Sigmoid colon (tissue), 7 donors: ENCODE data around the gene SLC7A8. TPM values are rescaled to one million over a fixed set of nuclear protein-coding genes. Genes with fewer than 3 reads are reported as not detected.

Experiments
- DNase-seq: peaks from one replicate; pipeline ENCODE4 v3.0.0-alpha.2; 2019
- H3K27ac ChIP-seq, 4 donors: fragments of 200-600 bp; sonication (generic); one replicate each; pipeline ENCODE4 v1.5.1; 2016 to 2019; ENCODE audit warnings: mild to moderate bottlenecking in 1 of 4
- H3K27me3 ChIP-seq, 3 donors: fragments of 200-600 bp; sonication (generic); one replicate each; pipeline ENCODE4 v1.5.1; 2019; ENCODE audit warnings: mild to moderate bottlenecking in 1 of 3
- H3K36me3 ChIP-seq, 4 donors: fragments of 200-600 bp; sonication (generic); one replicate each; pipeline ENCODE4 v1.5.1; 2016 to 2019
- H3K4me1 ChIP-seq, 4 donors: fragments of 200-600 bp; sonication (generic); one replicate each; pipeline ENCODE4 v1.5.1; 2017 to 2019
- H3K4me3 ChIP-seq, 4 donors: fragments of 200-600 bp; sonication (generic); one replicate each; pipeline ENCODE4 v1.5.1; 2017 to 2019; ENCODE audit warnings: mild to moderate bottlenecking in 2 of 4, moderate library complexity in 1 of 4
- H3K9me3 ChIP-seq, 4 donors: fragments of 200-600 bp in 3 of 4; sonication (generic) in 3 of 4; one replicate each; pipeline versions ENCODE4 v1.5.1 to v1.6.1; 2013 to 2019
- EP300 ChIP-seq, 4 donors: sonication (generic); formaldehyde crosslinking; IDR thresholded peaks; one replicate each; pipeline ENCODE4 v1.6.1; 2017; ENCODE audit warnings: antibody characterized with exemption in 4 of 4
- POLR2A ChIP-seq, 2 donors: fragments of 450-650 bp; IDR thresholded peaks; one replicate each; pipeline ENCODE4 v1.6.1; 2016; ENCODE audit warnings: antibody characterized with exemption in 2 of 2, mild to moderate bottlenecking in 2 of 2, moderate library complexity in 2 of 2
- POLR2AphosphoS5 ChIP-seq, 4 donors: sonication (generic); formaldehyde crosslinking; IDR thresholded peaks; one replicate each; pipeline ENCODE4 v1.6.1; 2017; ENCODE audit warnings: antibody characterized with exemption in 4 of 4
- WGBS, 2 donors: extraction: QIAGEN DNeasy Blood & Tissue Kit; methylation state at CpG; one replicate each; pipeline ENCODE4 v1.1.7; 2013; 5-methylcytosine and 5-hydroxymethylcytosine counted together
- intact Hi-C: fragments of 100-400 bp; cut with DNase I; formaldehyde crosslinking; loops from one replicate; pipeline ENCODE4 v1.15.1; 2023
- polyA plus RNA-seq, 3 donors: library from polyadenylated mRNA; stranded (reverse); fragments of 200-250 nt; gene quantifications; one replicate each; pipeline ENCODE4 v1.2.3, GENCODE V29; 2013
- total RNA-seq, 4 donors: library from RNA; depleted of rRNA; stranded (reverse); fragments of >200 nt; gene quantifications; one replicate each; pipeline ENCODE4 v1.1.0, GENCODE V29; 2016
- TF ChIP-seq, protein P1 (sequence below), 4 experiments: fragments of 450-650 bp in 3 of 4; fragments of 200-600 bp in 1 of 4; IDR thresholded peaks; one replicate each; pipeline ENCODE4 v1.5.1; 2016 to 2019; ENCODE audit warnings: antibody characterized with exemption in 4 of 4, mild to moderate bottlenecking in 3 of 4, moderate library complexity in 2 of 4
- donor health status: healthy with polysubstance abuse.
- donor health status: Bipolar disorder and iron deficiency.
- donor health status: healthy.

Gene SLC7A8
- total and polyA plus RNA-seq, 7 donors, result 5.5 to 24.7 (median 13.2) TPM

DNA sequence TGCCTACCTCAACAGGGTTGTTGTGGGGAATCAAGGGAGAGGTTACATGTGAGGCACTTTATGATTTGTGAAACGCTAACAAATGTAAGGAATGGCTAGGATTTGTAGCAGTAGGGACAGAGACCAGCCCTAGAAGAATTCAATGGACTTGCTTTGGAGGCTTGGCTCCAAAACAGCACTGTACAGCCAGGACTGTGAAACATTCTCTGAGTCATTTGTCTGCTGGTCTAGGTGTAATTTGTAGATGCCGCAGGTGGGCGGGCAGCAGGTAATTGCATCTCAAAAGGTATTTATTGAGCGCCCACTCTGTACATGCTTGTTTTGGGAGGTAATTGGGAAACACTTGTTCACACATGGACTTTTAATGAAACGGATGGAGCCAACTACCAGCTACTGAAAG, 11.4 kb downstream of the SLC7A8 start:
- no peak for DNase-seq
- WGBS, 2 donors, result 82 to 89% methylated on average over 5 of the region's 5 CpGs
- TF ChIP-seq, protein P1, sequence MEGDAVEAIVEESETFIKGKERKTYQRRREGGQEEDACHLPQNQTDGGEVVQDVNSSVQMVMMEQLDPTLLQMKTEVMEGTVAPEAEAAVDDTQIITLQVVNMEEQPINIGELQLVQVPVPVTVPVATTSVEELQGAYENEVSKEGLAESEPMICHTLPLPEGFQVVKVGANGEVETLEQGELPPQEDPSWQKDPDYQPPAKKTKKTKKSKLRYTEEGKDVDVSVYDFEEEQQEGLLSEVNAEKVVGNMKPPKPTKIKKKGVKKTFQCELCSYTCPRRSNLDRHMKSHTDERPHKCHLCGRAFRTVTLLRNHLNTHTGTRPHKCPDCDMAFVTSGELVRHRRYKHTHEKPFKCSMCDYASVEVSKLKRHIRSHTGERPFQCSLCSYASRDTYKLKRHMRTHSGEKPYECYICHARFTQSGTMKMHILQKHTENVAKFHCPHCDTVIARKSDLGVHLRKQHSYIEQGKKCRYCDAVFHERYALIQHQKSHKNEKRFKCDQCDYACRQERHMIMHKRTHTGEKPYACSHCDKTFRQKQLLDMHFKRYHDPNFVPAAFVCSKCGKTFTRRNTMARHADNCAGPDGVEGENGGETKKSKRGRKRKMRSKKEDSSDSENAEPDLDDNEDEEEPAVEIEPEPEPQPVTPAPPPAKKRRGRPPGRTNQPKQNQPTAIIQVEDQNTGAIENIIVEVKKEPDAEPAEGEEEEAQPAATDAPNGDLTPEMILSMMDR (IDR thresholded peaks at IDR 0.05), result no peak
- no peak for TF ChIP-seq POLR2A (IDR thresholded peaks at IDR 0.05)
- no peak for TF ChIP-seq POLR2AphosphoS5 (IDR thresholded peaks at IDR 0.05)
- no peak for TF ChIP-seq EP300 (IDR thresholded peaks at IDR 0.05)
- Histone ChIP-seq H3K9me3 (no peaks in the 10 kb centered on the region), H3K27ac (no peak overlapping the region), H3K4me1 (peaks cover 0 to 30% (median 23%) of the 10 kb centered on the region in 4 donors), H3K36me3 (no peaks in the 10 kb centered on the region), H3K4me3 (no peak overlapping the region), H3K27me3 (no peaks in the 10 kb centered on the region)
- intact Hi-C loops, result no loop called here

GRCh38 chr14:23171222-23171975, 12.1 kb downstream of the SLC7A8 start:
- no peaks in the 10 kb centered on the region for H3K36me3 ChIP-seq
- intact Hi-C loops, result no loop called here
- H3K27ac ChIP-seq, result no peak overlapping the region
- peaks cover under 1 to 34% (median 27%) of the 10 kb centered on the region in 4 donors for H3K4me1 ChIP-seq
- H3K4me3 ChIP-seq, result no peak overlapping the region
- TF ChIP-seq, protein P1 (IDR thresholded peaks at IDR 0.05), result no peak
- TF ChIP-seq POLR2AphosphoS5 (IDR thresholded peaks at IDR 0.05) (no peak), POLR2A (IDR thresholded peaks at IDR 0.05) (no peak), EP300 (IDR thresholded peaks at IDR 0.05) (no peak)
- H3K9me3 ChIP-seq, result no peaks in the 10 kb centered on the region
- no peaks in the 10 kb centered on the region for H3K27me3 ChIP-seq
- WGBS, 2 donors, result 72 to 80% methylated on average over 8 of the region's 8 CpGs
- no peak for DNase-seq

- WGBS, 2 donors, result 95% methylated on average over 6 of the region's 6 CpGs
- Histone ChIP-seq H3K9me3 (no peaks in the 10 kb centered on the region), H3K4me3 (no peak overlapping the region), H3K4me1 (peaks cover 3 to 34% (median 28%) of the 10 kb centered on the region in 4 donors), H3K27ac (no peak overlapping the region), H3K36me3 (no peaks in the 10 kb centered on the region), H3K27me3 (no peaks in the 10 kb centered on the region)
- DNase-seq, result no peak
- TF ChIP-seq, protein P1 (IDR thresholded peaks at IDR 0.05), result no peak
- TF ChIP-seq POLR2AphosphoS5 (IDR thresholded peaks at IDR 0.05) (no peak), EP300 (IDR thresholded peaks at IDR 0.05) (no peak), POLR2A (IDR thresholded peaks at IDR 0.05) (no peak)
- intact Hi-C loops, result no loop called here
Observed at GRCh38 chr14:23169622-23170021, 13.8 kb downstream of the SLC7A8 start.

DNA sequence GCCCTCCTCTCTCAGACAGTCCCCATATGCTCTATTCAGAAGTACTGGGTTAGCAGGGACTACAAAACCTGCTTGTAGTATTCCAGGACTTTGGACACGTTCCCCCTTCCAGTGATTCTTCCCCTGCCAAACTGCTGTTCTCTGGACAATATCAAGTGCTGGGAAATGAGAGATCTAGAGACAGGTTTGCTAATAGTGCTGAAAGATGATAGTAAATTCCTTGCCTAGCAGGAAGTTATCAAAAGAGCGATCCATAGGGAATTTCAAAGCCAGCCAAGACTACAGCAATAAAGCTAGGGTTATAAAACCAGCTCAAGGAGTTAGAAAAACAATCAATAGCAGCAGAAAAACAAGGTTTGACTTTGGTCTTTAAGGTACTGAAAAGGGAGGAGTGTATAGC, 15.2 kb downstream of the SLC7A8 start:
- no peaks in the 10 kb centered on the region for H3K9me3 ChIP-seq
- H3K4me3 ChIP-seq, result no peak overlapping the region
- H3K4me1 ChIP-seq, result peaks cover 3 to 34% (median 28%) of the 10 kb centered on the region in 4 donors
- no peaks in the 10 kb centered on the region for H3K27me3 ChIP-seq
- DNase-seq, result peak; percentile 77
- WGBS, 2 donors, result 12 to 49% methylated on average over 2 of the region's 2 CpGs
- no peak for TF ChIP-seq POLR2A (IDR thresholded peaks at IDR 0.05)
- TF ChIP-seq POLR2AphosphoS5 (IDR thresholded peaks at IDR 0.05), result peak; percentile 87 to 94 (median 90)
- TF ChIP-seq, protein P1 (IDR thresholded peaks at IDR 0.05), result no peak
- peak in 3 of 4 donors; percentile 22 to 73 (median 58) for TF ChIP-seq EP300 (IDR thresholded peaks at IDR 0.05)
- intact Hi-C loops, result no loop called here
- no peaks in the 10 kb centered on the region for H3K36me3 ChIP-seq
- peak overlapping the region; percentile 35 to 71 (median 56) for H3K27ac ChIP-seq
